Suppressor macrophage treated with lipopolysaccharide for 1 hour (primary cell): ENCODE results near the gene AZIN2.
"Not testable (repeated sequence)": the region's sequence is repeated elsewhere in the genome, so short reads cannot be mapped to it uniquely, and the experiment has no call there.

Source experiments
- DNase-seq, 3 donors: peaks; one replicate each; pipeline ENCODE4 v3.0.0-alpha.2; 2020 to 2022

The AZIN2 gene

DNA sequence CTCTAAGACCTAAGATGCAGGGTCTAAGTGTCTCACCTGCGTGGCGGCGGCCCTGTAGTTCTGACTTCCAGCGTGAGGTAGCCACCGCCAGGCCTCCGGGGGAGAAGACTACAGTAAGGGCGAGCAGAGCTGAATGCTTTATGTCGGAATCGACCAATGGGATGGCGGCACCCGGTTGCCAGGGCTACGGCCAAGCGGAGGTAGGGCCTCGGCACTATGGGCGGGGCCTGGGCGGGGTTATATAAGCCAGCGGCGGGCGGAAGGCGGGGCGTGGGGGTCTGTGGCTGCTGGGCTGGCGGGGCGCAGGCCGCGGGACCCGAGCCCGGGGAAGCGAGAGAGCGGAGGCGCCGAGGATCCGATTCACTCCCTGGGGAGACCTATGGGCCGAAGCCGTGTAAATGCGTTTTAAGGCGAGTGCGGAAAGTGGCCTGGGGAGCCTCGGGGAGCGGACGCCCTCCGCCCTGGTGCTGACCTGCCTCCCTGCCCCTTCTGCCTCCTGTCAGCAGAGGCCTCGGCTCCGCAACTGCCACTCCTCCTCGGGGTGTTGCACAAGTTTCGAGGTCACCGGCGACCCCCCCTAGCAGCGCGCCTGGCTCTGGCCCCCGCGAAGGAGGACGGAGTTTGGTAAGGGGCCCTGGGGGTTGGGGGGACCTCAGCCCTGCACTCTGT lies at the start of gene AZIN2:
Gene AZIN2, plus strand, starts transcription at position 269 of the 669 bp plus-strand sequence. CDS start 1,097 bp downstream, outside the sequence.
- DNase-seq: peak; percentile 95 to 97 (median 97)

DNA sequence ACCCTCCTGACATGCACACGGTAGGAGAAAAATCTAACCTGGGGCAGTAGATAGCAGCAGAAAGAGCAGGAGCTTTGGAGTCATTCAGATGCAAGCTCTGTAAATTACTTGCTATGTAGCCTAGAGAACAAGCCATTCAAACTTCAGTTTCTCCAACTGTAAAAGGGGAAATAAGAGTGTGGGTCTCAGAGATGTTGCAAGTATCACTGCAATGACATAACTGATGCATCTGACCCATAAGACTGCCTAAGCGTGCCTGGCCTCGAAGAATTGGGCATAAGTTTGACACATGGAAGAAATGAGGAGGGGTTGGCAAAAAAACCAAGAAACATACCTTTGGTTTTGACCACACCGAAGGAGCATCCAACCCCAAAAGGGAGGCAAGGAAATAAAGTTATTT lies 49.4 kb upstream of the AZIN2 start:
- peak; percentile 45 to 67 (median 63) for DNase-seq

DNA sequence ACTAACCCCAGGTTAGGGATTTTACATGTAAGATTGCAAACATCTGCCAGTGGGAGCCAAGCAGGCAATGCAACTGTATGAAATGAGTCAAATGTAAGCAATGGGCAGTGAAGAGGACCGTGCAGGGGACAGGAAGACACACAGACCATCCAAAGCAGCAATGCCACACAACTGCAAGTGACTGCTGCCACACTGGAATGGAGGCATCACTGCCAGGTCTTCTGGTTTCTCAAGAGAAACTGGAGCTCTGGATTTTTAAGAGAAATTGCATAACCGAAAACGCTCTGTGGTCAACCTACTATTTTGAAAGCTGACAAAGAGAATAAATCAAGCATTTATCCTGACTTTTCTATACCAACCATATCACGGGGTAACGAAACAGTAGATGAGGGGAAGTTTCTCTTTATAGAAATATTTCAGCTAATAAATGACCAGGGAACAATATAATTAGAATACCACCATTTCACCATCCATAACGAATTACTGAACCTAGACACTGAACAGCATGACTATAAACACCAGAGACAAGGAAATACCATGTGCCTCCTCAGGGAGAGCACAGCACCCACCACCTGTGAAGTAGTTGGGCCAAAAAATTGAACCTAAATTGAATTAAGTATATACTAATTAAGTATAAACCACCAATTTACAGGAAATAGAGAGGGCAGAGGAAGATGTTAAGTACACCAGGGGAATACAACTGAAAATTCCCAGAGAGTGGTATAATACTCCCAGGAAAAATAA lies 48.7 kb upstream of the AZIN2 start:
- DNase-seq: peak; percentile 19 to 45 (median 41)

DNA sequence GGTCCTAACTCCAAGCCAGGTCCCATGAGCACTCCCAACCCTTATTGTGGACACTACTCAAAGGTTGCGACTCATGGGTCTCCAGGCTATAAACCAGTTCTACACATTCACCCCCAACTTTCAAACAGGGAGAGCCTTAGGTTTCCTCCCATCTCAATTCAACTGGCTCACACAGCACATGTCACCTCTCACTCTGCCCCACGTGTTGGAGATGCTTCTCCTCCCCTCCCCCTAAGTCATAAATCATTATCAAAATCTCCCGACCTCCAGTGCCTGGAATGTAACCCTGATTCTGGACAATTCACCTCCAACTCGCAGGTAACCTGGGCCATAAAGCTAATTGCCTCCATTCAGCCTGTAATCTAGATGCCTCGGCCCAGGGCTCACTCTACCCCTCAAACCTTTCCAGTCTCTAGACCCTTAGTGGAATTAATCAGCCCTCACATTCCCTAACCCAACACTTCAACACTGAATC lies 44.9 kb upstream of the AZIN2 start:
- peak in 2 of 3 donors; percentile 27 to 35 for DNase-seq

DNA sequence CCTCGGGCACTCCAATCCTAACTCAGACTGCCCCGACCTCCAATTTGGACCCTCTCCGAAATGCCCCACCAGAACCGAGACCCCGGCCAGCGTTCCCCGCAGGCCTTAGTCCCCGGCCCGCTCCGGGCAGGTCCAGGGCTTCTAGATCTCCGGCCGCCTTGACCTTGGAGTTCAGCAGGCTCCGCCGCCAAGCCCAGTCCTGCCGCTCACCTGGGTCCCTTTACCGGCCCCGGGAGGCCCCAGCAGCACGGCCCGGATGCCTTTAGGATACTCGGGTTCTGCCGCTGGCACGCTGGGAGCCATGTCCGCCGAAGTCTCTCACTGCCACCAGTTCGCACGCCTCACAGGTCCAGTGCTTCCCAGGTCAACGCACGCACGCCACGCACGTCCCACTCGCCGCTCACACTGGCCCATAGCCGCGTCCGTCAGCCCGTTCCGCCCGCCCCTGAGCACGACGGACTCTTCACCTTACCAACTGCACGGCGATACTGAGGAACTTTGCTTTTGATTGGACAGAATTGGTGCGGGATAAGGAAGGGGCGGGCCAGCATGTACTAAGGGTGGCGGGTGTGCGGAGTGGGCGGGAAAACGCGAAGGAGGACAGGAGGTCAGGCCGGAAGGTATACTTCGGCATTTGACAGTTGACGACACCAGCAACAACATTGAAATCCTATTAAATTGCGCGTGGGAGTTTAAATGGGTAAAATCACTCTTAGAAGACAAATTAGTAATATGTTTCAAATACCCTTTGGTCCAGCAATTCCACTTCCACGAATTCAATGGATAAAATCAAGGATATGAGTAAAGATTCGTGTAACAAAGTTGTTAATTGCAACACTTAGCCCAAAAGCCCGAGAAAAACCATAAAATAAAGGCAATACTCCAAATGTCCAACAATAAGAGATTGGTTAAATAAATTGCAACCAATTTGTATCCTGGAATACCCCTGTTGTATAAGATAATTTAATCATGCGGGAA lies 44.1 kb upstream of the AZIN2 start, which contains the start of gene AK2:
Gene AK2, minus strand, starts transcription at position 358 of the 978 bp plus-strand sequence. Its CDS starts 55 bp downstream, at position 303.
- peak; percentile 95 to 96 (median 96) for DNase-seq

DNA sequence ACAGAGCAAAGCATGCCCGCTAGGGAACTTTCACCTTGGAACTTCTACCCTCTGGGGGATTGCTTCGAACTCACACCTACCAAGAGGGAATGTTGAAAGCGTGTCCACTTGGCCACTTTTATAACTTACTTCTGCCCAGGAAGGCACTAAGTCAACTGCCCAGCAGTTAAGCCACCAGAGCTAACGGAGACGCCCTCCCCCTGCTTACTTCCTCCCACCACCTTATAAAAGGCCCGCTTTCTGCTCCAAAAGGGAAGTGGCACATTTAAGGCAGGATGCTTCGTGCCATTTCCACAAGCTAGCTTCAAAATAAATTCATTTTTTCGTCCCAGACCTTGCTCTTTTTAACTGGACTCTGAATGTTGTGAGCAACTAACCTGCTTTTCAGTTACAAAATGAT lies 41.1 kb upstream of the AZIN2 start:
- DNase-seq: peak; percentile 79 to 83 (median 82)

DNA sequence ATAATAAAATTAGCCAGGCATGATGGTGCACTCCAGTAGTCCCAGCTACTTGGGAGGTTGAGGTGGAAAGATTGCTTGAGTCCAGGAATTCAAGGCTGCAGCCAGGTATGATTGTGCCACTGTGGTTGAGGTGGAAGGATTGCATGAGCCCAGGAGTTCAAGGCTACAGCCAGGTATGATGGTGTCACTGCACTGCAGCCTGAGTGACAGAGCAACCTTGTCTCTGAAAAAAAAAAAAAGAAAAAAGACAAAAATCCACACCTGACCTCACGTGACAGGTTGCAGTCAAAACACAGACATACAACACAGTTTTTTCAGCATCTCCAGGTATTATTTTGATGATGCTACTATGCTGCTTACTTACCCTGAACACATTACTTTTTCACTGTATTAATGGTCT lies 39.9 kb upstream of the AZIN2 start:
- no peak for DNase-seq

DNA sequence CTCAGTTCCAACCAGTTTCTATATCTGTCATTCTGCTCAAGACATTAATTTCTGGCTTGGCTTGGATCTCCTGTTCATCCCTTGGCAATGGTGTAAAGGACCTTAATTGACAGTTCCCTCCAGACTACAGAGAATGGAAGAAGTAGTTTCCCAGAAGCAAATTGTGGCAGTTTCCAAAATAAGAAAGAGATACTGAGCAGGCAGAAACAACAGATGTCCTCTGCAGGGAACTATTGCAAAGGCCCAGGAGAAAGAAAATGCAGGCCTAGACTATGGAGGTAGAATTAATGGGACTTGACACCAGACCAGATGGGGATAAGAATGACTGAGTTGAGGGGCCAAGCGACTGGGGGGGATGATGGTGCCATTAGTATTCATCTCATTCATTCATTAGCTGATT lies 38.1 kb upstream of the AZIN2 start:
- DNase-seq: no peak

DNA sequence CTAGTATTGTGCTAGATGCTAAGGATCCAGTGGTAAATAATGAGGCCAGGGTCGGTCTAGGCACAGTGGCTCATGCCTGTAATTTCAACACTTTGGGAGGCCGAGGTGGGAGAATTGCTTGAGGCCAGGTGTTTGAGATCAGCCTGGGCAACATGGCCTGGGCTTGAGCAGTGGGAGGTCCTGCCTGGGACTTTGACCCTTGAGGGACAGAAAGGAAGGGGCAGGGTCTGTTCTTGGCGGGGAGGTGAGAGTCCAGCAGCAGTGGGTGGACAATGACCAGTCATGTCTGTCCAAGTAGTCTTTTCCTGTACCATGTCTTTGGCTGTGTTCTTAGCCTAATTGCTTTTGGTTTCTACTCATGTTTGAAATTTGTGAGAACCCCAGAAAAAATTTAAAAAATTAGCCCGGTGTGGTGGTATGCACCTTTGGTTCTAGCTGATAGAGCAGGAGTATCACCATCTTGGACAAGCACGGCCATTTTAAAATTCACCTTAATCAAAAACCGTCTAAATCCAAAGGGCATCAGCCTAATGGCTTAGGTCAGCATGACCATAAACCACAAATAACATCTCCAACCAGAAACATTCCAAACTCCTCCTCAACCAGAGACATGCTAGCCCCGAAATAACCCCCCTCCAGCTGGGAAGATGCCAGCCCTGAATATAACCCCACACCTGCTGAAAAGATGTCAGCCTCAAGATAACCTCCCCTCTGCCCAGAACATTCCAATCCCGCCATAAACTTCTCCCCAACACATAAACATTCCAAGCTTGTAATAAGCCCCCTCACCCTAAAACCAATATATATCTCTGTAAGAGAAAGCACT lies 37.5 kb upstream of the AZIN2 start:
- DNase-seq: no peak

DNA sequence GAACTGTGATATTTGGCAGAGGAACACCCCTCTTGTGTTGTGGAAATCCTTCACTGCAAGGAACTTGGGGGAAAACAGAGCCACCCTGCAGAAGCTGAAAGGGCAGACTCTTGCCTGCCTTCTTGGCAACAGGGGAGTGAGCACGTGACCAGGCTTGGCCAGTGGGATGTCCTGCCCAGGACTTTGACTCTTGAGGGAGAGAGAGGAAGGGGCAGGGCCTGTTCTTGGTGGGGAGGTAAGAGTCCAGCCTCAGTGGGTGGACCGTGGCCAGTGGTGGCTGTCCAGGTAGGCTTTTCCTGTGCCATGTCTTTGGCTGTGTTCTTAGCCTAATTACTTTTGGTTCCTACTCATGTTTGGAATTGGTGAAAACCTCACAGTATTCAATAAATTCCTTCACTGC lies 35.7 kb upstream of the AZIN2 start:
- peak in 1 of 3 donors; percentile 42 for DNase-seq

DNA sequence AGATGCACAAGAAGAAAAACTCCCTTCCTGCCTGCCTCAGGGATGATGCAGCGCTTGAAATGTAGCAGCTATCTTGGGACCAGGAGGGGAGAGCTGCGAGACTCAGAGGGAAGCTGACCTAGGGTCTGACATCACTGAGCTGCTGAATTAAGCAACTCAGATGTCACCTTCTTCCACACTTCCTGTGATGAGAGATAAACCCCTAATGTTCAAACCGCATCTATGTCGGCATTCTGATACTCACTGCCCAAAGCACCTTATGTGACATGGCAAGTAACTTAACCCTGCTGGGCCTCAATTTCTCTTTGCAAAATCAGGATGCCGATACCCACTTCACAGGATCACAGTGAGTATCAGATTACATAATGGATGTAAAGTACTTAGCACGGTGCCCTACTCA lies 35.1 kb upstream of the AZIN2 start:
- peak; percentile 63 to 75 (median 65) for DNase-seq

DNA sequence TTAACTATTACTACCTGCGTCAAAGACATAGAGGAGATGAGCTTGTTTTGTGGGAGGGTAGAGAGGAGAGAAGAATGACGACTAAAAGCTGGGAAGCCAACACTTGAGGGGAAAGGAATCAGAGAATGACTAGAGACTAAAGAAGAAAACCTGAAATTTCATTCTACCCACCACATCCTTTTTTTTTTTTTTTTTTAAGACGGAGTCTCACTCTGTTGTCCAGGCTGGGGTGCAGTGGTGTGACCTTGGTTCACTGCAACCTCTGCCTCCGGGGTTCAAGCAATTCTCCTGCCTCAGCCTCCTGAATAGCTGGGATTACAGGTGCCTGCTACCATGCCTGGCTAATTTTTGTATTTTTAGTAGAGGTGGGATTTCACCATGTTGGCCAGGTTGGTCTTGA lies 34.7 kb upstream of the AZIN2 start:
- DNase-seq: not testable (repeated sequence)

DNA sequence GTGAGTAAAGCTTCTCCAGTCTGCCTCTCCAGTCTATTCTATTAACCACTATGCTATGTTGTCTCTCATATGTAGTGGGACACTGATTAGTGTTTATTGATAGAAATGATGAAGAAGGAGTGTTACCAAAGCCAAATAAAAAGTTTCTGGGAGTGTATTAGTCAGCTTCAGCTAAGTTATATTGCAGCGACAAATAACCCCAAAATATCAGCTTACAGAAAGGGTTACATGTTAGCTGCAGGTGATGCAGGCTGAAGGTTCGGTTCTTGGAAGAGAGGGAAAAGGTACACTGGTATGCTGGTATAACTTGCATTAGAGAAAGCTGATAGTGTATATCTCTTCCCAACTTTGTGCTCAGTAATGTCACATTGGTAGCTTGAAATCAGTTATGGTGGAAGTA lies 33.7 kb upstream of the AZIN2 start:
- DNase-seq: no peak

DNA sequence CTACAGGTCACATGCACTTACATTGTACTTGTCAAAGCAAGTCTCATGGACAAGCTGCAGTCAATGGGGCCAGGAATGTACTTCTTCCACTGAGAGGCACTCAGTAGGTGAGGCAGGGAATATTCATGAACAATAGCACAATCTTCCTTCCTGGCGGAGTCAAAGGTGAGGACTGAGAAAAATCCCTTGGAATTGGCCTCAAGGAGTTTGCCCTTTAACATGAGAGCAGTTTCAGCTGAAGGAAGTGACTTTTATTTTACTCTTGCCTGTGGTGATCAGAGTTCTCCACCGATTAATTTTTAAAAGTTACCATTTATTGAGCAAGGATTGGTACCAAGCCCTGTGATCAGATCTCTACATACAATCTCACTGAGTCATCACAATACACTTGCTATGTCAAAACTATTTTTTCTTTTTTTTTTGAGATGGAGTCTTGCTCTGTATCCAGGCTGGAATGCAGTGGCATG lies 33.1 kb upstream of the AZIN2 start:
- no peak for DNase-seq

DNA sequence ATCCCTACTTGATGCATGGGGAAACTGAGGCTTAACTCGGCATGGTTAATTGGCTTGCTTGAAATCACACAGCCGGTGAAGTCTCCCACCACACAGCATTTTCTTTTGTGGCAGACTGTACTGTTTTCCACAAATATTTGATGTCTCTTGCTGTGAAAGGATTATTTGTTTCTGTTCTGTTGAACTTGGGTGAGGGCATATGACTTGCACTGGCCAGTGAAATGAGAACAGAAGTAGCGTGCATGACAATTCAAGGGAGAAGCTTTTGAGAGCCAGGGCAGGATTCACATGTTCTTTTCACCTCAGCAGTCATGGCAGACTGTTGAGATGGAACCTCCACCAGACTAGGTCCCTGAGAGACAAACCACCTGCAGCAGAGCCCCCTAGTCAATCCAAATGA lies 32.5 kb upstream of the AZIN2 start:
- no peak for DNase-seq

DNA sequence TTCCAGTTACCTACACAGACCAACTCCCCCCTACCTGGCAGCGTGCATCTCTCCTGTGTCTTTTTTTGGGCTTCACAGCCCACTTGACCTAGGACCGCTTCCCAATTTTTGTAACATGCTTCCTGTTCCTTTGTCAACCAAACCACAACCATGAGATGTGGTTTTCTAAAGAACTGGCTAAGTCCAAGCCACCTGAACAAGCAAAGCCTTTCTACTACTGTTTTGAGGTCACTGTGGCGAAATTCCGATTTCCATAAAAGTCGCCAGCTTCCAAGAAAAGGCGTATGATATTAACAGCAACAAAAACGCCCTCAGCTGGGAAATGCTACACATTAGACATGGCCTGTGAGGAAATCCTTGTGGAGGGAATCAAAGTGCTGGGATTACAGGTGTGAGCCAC lies 31.6 kb upstream of the AZIN2 start:
- peak in 2 of 3 donors; percentile 17 to 56 for DNase-seq

DNA sequence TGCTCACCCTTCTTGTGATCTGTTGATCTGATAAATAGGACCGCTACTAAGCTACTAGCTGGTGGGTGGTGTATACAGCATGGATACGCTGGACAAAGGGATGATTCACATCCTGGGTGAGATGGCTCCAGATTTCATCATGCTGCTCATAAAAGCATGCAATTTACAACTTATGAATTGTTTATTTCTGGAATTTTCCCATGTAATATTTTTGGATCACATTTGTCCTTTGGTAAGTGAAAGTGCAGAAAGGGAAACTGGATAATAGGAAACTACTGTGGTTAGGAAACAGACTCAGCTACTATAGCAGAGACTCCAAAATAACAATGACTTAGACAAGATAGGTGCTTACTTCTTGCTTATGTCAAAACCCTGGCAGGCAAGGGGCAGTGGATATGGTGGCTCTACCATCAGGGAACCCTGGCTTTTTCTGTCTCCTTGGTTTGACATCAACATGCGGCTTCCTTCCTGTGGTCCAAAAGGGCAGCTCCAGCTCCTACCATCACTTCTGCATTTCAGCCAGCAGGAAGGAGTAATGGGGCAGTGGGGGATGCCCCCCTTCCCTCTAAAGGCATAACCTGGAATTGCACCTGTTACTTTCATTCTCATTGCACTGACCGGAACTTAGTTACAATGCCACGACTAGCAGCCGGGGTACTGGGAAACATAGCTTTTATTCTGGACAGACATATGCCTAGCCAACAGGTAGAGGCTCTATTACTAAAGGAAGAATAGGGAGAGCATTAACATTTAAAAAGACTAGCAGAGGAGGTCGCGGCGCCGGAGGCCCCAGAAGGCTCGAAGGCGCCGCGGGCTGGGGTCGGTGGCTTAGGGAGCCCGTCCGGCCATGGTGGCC lies 30.5 kb upstream of the AZIN2 start:
- peak; percentile 89 to 99 (median 97) for DNase-seq

DNA sequence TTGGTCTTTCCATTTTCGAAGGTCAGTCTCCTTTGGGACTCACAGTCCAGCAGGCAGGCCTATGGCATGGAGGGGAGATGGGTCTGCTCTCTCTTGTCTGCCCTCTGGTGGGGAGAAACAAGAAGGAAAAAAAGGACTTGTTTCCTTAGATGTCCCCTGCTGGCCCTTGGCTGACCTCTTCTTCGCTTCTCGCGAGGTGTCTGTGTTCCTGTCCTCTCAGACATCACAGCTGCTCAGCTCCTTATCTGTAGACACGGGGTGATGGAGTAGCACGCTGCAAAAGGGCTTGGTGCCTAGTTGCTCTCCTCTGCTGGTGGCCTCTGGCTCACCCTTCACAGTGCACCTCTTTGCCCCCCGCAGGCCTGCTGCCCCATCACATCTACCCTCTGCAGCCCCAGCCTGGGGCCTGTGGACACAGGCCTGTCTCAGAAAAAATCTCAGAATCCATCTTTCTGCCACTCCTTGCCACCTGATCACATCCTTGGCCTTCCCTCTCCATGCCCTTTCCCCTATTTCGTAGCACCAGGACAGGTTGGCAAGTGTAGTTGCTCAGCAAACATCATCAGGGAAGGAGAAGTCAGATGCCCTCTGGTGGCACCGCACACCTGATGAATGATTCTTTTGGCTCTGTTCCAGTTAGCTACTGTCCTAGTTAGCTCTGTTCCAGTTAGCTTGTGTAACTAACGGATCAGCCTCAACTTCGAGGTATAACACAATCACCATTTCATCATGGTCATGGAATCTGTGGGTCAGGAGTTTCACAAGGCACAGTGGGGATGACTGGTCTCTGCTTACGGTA lies 25.5 kb upstream of the AZIN2 start:
- peak; percentile 87 to 89 (median 87) for DNase-seq

DNA sequence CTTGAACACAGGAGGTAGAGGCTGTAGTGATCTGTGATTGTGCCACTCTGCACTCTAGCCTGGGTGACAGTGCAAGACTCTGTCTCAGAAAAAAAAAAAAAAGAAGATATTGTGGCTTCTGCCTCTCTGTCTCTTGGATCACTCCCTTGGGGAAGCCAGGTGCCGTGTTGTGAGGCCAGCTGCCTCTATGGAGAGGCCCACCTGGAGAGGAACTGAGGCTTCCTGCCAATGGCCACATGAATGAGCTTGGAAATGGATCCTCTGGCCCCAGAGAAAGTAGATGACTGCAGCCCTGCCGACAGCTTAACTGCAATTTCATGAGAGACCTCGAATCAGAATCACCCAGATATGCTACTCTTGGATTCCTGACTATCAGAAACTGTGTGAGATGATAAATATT lies 24.5 kb upstream of the AZIN2 start:
- DNase-seq: no peak

DNA sequence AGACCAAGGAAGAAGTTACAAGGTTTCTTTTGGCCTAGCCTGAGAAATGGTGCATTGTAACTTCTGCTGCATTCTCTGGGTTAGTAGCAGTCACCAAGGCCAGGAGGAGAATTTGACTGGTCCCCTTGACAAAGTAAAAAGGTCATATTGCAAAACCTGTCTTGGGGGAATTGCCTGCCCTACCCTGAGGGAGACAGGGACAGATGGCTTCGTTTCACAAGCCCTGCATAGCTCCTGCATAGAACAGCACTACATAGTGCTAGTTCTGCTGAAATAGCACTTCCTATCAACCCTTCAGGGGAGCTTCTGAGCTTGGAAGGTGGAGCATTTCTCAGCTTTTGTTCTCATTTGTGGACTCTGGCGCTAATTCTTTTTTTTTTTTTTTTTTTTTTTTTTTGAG lies 23.9 kb upstream of the AZIN2 start:
- no peak for DNase-seq
